SK-N-SH treated with all-trans-retinoic acid at 6 μM for 48 hours (cell line): ENCODE results near the gene POGK.

Experiments
- ARNTL ChIP-seq: fragments of 450-650 bp; formaldehyde crosslinking; IDR thresholded peaks from 2 replicates; pipeline ENCODE4 v1.5.0; 2020; ENCODE audit warnings: low read depth, mild to moderate bottlenecking, moderate library complexity, borderline replicate concordance
- BACH2 ChIP-seq: fragments of 250-450 bp; sonication (Bioruptor Pico); IDR thresholded peaks from 2 replicates; pipeline ENCODE4 v1.9.0; 2021; ENCODE audit warnings: mild to moderate bottlenecking, borderline replicate concordance
- CSDC2 ChIP-seq: fragments of 250-450 bp; sonication (Bioruptor Pico); IDR thresholded peaks from 2 replicates; pipeline ENCODE4 v1.5.0; 2020; ENCODE audit warnings: mild to moderate bottlenecking, moderate library complexity
- ISL1 ChIP-seq: fragments of 250-450 bp; sonication (Bioruptor Pico); IDR thresholded peaks from 2 replicates; pipeline ENCODE4 v2.1.2; 2022; ENCODE audit warnings: mild to moderate bottlenecking, moderate library complexity
- PATZ1 ChIP-seq: fragments of 250-450 bp; sonication (Bioruptor Pico); IDR thresholded peaks from 2 replicates; pipeline ENCODE4 v1.8.0; 2020; ENCODE audit warnings: mild to moderate bottlenecking, moderate library complexity, borderline replicate concordance
- PPARA ChIP-seq: fragments of 250-450 bp; sonication (Bioruptor Pico); IDR thresholded peaks from 2 replicates; pipeline ENCODE4 v1.5.0; 2020; ENCODE audit warnings: mild to moderate bottlenecking, borderline replicate concordance
- SNAI2 ChIP-seq: fragments of 250-450 bp; sonication (Bioruptor Pico); IDR thresholded peaks from 2 replicates; pipeline ENCODE4 v1.5.0; 2020; ENCODE audit warnings: mild to moderate bottlenecking, moderate library complexity
- TOX ChIP-seq: fragments of 250-450 bp; sonication (Bioruptor Pico); IDR thresholded peaks from 2 replicates; pipeline ENCODE4 v1.8.0; 2021; ENCODE audit warnings: mild to moderate bottlenecking, moderate library complexity, borderline replicate concordance
- TSHZ2 ChIP-seq: fragments of 250-450 bp; sonication (Bioruptor Pico); IDR thresholded peaks from 2 replicates; pipeline ENCODE4 v1.5.0; 2020; ENCODE audit warnings: mild to moderate bottlenecking, moderate library complexity
- ZC3H10 ChIP-seq: fragments of 250-450 bp; sonication (Bioruptor Pico); IDR thresholded peaks from 2 replicates; pipeline ENCODE4 v1.5.1; 2021; ENCODE audit warnings: mild to moderate bottlenecking, moderate library complexity
- ZNF70 ChIP-seq: fragments of 450-650 bp; formaldehyde crosslinking; IDR thresholded peaks from 2 replicates; pipeline ENCODE4 v1.5.0; 2020; ENCODE audit warnings: mild to moderate bottlenecking, moderate library complexity
- TF ChIP-seq, protein P1 (sequence below): fragments of 250-450 bp; sonication (Bioruptor Pico); IDR thresholded peaks from 2 replicates; pipeline ENCODE4 v1.5.1; 2021; ENCODE audit warnings: mild to moderate bottlenecking, moderate library complexity

- no peak for TF ChIP-seq CSDC2 (CRISPR knock-in tag)
- TF ChIP-seq PATZ1 (CRISPR knock-in tag) = no peak
- TF ChIP-seq TSHZ2 (CRISPR knock-in tag) = no peak
- TF ChIP-seq ZC3H10 (CRISPR knock-in tag) = no peak
- no peak for TF ChIP-seq PPARA
- TF ChIP-seq ISL1 (CRISPR knock-in tag) = no peak
- TF ChIP-seq TOX (CRISPR knock-in tag) = no peak
- TF ChIP-seq ARNTL (CRISPR knock-in tag) = no peak
- TF ChIP-seq ZNF70 = no peak
- TF ChIP-seq, protein P1, sequence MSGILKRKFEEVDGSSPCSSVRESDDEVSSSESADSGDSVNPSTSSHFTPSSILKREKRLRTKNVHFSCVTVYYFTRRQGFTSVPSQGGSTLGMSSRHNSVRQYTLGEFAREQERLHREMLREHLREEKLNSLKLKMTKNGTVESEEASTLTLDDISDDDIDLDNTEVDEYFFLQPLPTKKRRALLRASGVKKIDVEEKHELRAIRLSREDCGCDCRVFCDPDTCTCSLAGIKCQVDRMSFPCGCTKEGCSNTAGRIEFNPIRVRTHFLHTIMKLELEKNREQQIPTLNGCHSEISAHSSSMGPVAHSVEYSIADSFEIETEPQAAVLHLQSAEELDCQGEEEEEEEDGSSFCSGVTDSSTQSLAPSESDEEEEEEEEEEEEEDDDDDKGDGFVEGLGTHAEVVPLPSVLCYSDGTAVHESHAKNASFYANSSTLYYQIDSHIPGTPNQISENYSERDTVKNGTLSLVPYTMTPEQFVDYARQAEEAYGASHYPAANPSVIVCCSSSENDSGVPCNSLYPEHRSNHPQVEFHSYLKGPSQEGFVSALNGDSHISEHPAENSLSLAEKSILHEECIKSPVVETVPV (CRISPR knock-in tag) = no peak
- TF ChIP-seq SNAI2 (CRISPR knock-in tag) = no peak
- TF ChIP-seq BACH2 = no peak
These were observed 65.9 kb downstream of the POGK start for GRCh38 chr1:166905136-166905535.
